OCI-LY1 (cell line): Measurements from ENCODE around the gene LRP2.

ENCODE experiments used
- EZH2 ChIP-seq: fragments of 200-600 bp; sonication (generic), shearing (Covaris generic); IDR thresholded peaks from 2 replicates; pipeline ENCODE4 v1.8.0; 2017; ENCODE audit warnings: borderline replicate concordance, mixed run types, mild to moderate bottlenecking, antibody characterized with exemption, low read length, moderate library complexity, mixed read lengths
- TF ChIP-seq, protein P1 (sequence below): fragments of 200-600 bp; sonication (generic), shearing (Covaris generic); IDR thresholded peaks from 2 replicates; pipeline ENCODE4 v1.5.1; 2017; ENCODE audit warnings: mild to moderate bottlenecking, antibody characterized with exemption, low read length, moderate library complexity, mixed read lengths

GRCh38 chr2:169178804-169179390 is 183.4 kb downstream of the LRP2 start:
- TF ChIP-seq, protein P1, sequence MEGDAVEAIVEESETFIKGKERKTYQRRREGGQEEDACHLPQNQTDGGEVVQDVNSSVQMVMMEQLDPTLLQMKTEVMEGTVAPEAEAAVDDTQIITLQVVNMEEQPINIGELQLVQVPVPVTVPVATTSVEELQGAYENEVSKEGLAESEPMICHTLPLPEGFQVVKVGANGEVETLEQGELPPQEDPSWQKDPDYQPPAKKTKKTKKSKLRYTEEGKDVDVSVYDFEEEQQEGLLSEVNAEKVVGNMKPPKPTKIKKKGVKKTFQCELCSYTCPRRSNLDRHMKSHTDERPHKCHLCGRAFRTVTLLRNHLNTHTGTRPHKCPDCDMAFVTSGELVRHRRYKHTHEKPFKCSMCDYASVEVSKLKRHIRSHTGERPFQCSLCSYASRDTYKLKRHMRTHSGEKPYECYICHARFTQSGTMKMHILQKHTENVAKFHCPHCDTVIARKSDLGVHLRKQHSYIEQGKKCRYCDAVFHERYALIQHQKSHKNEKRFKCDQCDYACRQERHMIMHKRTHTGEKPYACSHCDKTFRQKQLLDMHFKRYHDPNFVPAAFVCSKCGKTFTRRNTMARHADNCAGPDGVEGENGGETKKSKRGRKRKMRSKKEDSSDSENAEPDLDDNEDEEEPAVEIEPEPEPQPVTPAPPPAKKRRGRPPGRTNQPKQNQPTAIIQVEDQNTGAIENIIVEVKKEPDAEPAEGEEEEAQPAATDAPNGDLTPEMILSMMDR: no peak
- TF ChIP-seq EZH2: no peak
